HG02678 (cell line): ENCODE measurements around the gene RPSA.
"Not testable (repeated sequence)": the region's sequence is repeated elsewhere in the genome, so short reads cannot be mapped to it uniquely, and the experiment has no call there.

ENCODE experiments used
- ATAC-seq: cut with Tn5 transposase; IDR thresholded peaks from one replicate; pipeline ENCODE4 v1.9.1; 2021; ENCODE audit warnings: mild to moderate bottlenecking, moderate library complexity; ENCODE audit not compliant: unreplicated experiment

The RPSA gene

GRCh38 chr3:39453872-39454271 is 47.4 kb downstream of the RPSA start:
- ATAC-seq = not testable (repeated sequence)

- no peak for ATAC-seq
These were observed 48.2 kb downstream of the RPSA start for GRCh38 chr3:39454591-39455217.

- no peak for ATAC-seq
These were observed 49.6 kb downstream of the RPSA start for GRCh38 chr3:39456159-39456558.

- no peak for ATAC-seq
These were observed 50.8 kb downstream of the RPSA start for GRCh38 chr3:39457361-39457760.

GRCh38 chr3:39458579-39458978 is 52.1 kb downstream of the RPSA start:
- ATAC-seq = not testable (repeated sequence)

- ATAC-seq = no peak
These were observed 54.2 kb downstream of the RPSA start for GRCh38 chr3:39460677-39461076.
